ENCODE results near the gene TAX1BP3.

TAX1BP3 gene

GRCh38 chr17:3626831-3627768 is 41.3 kb downstream of the TAX1BP3 start:
- no peak for TF ChIP-seq CTCF (IDR thresholded peaks at IDR 0.05; ENCODE audit: insufficient read depth, low read length)
- TF ChIP-seq SPI1 (IDR thresholded peaks at IDR 0.05; ENCODE audit: borderline replicate concordance, low read depth): no peak
- TF ChIP-seq POLR2AphosphoS5 (IDR thresholded peaks at IDR 0.05; ENCODE audit: low read depth): no peak
- TF ChIP-seq GABPA (IDR thresholded peaks at IDR 0.05; ENCODE audit: low read depth): no peak
- no peak for TF ChIP-seq REST (IDR thresholded peaks at IDR 0.05; ENCODE audit: insufficient replicate concordance, low read depth)
- DNase-seq (ENCODE audit: low read depth in 1 of 2, low spot score in 1 of 2): no peak
- H3K27me3 ChIP-seq (ENCODE audit: insufficient read depth, poor library complexity, severe bottlenecking): no peaks in the 10 kb centered on the region
- no peak overlapping the region for H3K4me3 ChIP-seq (replicated peaks; ENCODE audit: insufficient read depth, low read length)
- H3K27ac ChIP-seq (replicated peaks): no peak overlapping the region

GRCh38 chr17:3622977-3623594 is 45.3 kb downstream of the TAX1BP3 start:
- DNase-seq (ENCODE audit: low read depth in 1 of 2, low spot score in 1 of 2): no peak
- no peak overlapping the region for H3K27ac ChIP-seq (replicated peaks)
- no peaks in the 10 kb centered on the region for H3K27me3 ChIP-seq (ENCODE audit: insufficient read depth, poor library complexity, severe bottlenecking)
- TF ChIP-seq GABPA (IDR thresholded peaks at IDR 0.05; ENCODE audit: low read depth) (no peak), SPI1 (IDR thresholded peaks at IDR 0.05; ENCODE audit: borderline replicate concordance, low read depth) (no peak), REST (IDR thresholded peaks at IDR 0.05; ENCODE audit: insufficient replicate concordance, low read depth) (no peak), POLR2AphosphoS5 (IDR thresholded peaks at IDR 0.05; ENCODE audit: low read depth) (no peak), CTCF (IDR thresholded peaks at IDR 0.05; ENCODE audit: insufficient read depth, low read length) (no peak)
- H3K4me3 ChIP-seq (replicated peaks; ENCODE audit: insufficient read depth, low read length): no peak overlapping the region

- H3K27ac ChIP-seq (replicated peaks): no peak overlapping the region
- no peak for TF ChIP-seq REST (IDR thresholded peaks at IDR 0.05; ENCODE audit: insufficient replicate concordance, low read depth)
- no peak for TF ChIP-seq CTCF (IDR thresholded peaks at IDR 0.05; ENCODE audit: insufficient read depth, low read length)
- TF ChIP-seq GABPA (IDR thresholded peaks at IDR 0.05; ENCODE audit: low read depth): no peak
- TF ChIP-seq POLR2AphosphoS5 (IDR thresholded peaks at IDR 0.05; ENCODE audit: low read depth): no peak
- no peak for TF ChIP-seq SPI1 (IDR thresholded peaks at IDR 0.05; ENCODE audit: borderline replicate concordance, low read depth)
Observed at GRCh38 chr17:3621146-3621720, 47.1 kb downstream of the TAX1BP3 start.

More at GRCh38 chr17:3621146-3621720, 47.1 kb downstream of the TAX1BP3 start:
- no peak overlapping the region for H3K4me3 ChIP-seq (replicated peaks; ENCODE audit: insufficient read depth, low read length)
- DNase-seq (ENCODE audit: low read depth in 1 of 2, low spot score in 1 of 2): no peak
- no peaks in the 10 kb centered on the region for H3K27me3 ChIP-seq (ENCODE audit: insufficient read depth, poor library complexity, severe bottlenecking)
